Activated T-cell treated with anti-CD3 and anti-CD28 coated beads for 48 hours (primary cell): Measurements from ENCODE around the gene KCTD15.

Experiments
- DNase-seq: peaks from one replicate; pipeline ENCODE4 v3.0.0-alpha.2; 2020; ENCODE audit warnings: low read depth

KCTD15 gene

GRCh38 chr19:33859016-33859415 is 62.3 kb downstream of the KCTD15 start:
- no peak for DNase-seq

- DNase-seq, result no peak
Measured at GRCh38 chr19:33860312-33861090, 63.8 kb downstream of the KCTD15 start.

- no peak for DNase-seq
Measured at GRCh38 chr19:33861950-33862349, 65.3 kb downstream of the KCTD15 start.

GRCh38 chr19:33862981-33863380 is 66.3 kb downstream of the KCTD15 start:
- DNase-seq, result no peak

- DNase-seq, result no peak
Measured at GRCh38 chr19:33863436-33863835, 66.8 kb downstream of the KCTD15 start.

- no peak for DNase-seq
Measured at GRCh38 chr19:33864311-33864850, 67.7 kb downstream of the KCTD15 start.

- no peak for DNase-seq
Measured at GRCh38 chr19:33865306-33865705, 68.6 kb downstream of the KCTD15 start.
